ENCODE measurements around the gene ABCC1. TPM values are rescaled to one million over a fixed set of nuclear protein-coding genes. Genes with fewer than 3 reads are reported as not detected.
"Not testable (repeated sequence)": the region's sequence is repeated elsewhere in the genome, so short reads cannot be mapped to it uniquely, and the experiment has no call there.

The ABCC1 gene
- total RNA-seq, 1 donor from 2014 or later, result 21.8 TPM

- no peak for TF ChIP-seq CTCF (IDR thresholded peaks at IDR 0.05; ENCODE audit: unreplicated experiment)
- H3K4me1 Mint-ChIP-seq (ENCODE audit: unreplicated experiment), result no peaks in the 10 kb centered on the region
- DNase-seq (ENCODE audit: low spot score), result no peak
Measured at GRCh38 chr16:16148755-16149154, 199.3 kb downstream of the ABCC1 start.

DNA sequence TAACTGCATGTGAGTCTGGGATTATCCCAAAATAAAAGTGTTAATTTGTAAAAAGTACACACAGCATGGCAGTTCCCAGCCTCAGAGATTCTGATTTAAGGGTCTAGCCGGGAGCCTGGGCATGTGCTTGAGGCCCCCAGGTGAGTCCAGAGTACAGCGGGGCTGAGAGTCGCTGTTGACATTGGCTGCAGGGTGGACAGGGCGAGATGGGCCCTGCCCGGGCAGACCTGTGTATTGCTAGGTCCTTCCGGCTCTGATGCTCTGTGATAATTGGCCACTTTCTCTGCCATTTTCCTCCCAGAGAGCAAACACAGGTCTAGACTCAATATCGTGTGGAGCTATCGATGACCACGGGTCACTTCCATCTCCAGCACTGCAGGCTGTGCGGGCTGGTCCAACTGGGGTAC lies 200.3 kb downstream of the ABCC1 start:
- Mint-ChIP-seq H3K9me3 (ENCODE audit: unreplicated experiment) (no peaks in the 10 kb centered on the region), H3K4me1 (ENCODE audit: unreplicated experiment) (no peaks in the 10 kb centered on the region), H3K4me3 (ENCODE audit: unreplicated experiment) (no peak overlapping the region), H3K36me3 (ENCODE audit: low read depth, unreplicated experiment) (no peaks in the 10 kb centered on the region), H3K27me3 (ENCODE audit: unreplicated experiment) (no peaks in the 10 kb centered on the region), H3K27ac (ENCODE audit: unreplicated experiment) (no peak overlapping the region)
- TF ChIP-seq CTCF (IDR thresholded peaks at IDR 0.05; ENCODE audit: unreplicated experiment), result no peak
- no peak for DNase-seq (ENCODE audit: low spot score)

More at GRCh38 chr16:16148755-16149154, 199.3 kb downstream of the ABCC1 start:
- H3K36me3 Mint-ChIP-seq (ENCODE audit: low read depth, unreplicated experiment), result no peaks in the 10 kb centered on the region
- no peak overlapping the region for H3K4me3 Mint-ChIP-seq (ENCODE audit: unreplicated experiment)
- no peaks in the 10 kb centered on the region for H3K9me3 Mint-ChIP-seq (ENCODE audit: unreplicated experiment)
- no peaks in the 10 kb centered on the region for H3K27me3 Mint-ChIP-seq (ENCODE audit: unreplicated experiment)
- no peak overlapping the region for H3K27ac Mint-ChIP-seq (ENCODE audit: unreplicated experiment)

DNA sequence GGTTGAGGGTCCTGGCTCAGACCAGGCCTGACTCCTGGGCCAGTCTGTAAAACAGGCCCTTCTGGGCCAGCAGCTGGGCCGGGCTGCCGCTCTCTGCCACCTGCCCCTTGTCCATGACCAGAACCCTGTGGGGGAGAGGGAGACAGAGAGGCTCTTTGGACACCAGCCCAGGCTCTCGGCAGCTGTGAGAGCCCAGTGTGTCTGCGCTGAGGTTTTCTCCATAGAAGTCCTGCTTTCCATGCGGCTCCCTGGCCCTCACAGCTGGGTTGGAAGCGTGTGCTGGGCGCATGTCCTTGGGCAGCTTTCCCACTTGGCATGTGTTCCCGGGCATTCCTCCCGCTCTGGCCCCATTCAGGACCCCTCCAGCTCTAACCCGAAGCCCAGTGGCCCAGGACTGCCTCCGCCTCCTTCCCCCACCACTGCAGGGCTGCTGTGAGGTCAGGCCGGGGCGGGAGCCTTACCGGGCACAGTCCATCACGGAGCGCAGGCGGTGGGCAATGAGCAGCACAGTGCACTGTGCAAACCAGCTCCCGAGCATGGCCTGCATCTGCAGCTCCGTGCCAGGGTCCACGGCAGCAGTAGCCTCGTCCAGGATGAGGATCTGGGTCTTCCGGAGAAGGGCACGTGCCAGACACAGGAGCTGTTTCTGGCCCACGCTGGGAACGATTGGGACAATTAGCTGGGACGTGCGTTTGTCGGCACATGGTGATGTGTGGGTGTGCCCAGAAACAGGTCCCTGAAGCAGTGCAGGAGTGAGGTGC lies 200.9 kb downstream of the ABCC1 start:
- no peak for DNase-seq (ENCODE audit: low spot score)
- Mint-ChIP-seq H3K27ac (ENCODE audit: unreplicated experiment) (no peak overlapping the region), H3K4me3 (ENCODE audit: unreplicated experiment) (no peak overlapping the region), H3K4me1 (ENCODE audit: unreplicated experiment) (no peaks in the 10 kb centered on the region), H3K36me3 (ENCODE audit: low read depth, unreplicated experiment) (no peaks in the 10 kb centered on the region), H3K9me3 (ENCODE audit: unreplicated experiment) (no peaks in the 10 kb centered on the region), H3K27me3 (ENCODE audit: unreplicated experiment) (peaks cover 2% of the 10 kb centered on the region)
- no peak for TF ChIP-seq CTCF (IDR thresholded peaks at IDR 0.05; ENCODE audit: unreplicated experiment)

GRCh38 chr16:16150878-16151152 lies 201.4 kb downstream of the ABCC1 start:
- TF ChIP-seq CTCF (IDR thresholded peaks at IDR 0.05; ENCODE audit: unreplicated experiment), result no peak
- Mint-ChIP-seq H3K4me3 (ENCODE audit: unreplicated experiment) (no peak overlapping the region), H3K36me3 (ENCODE audit: low read depth, unreplicated experiment) (no peaks in the 10 kb centered on the region), H3K27ac (ENCODE audit: unreplicated experiment) (no peak overlapping the region), H3K9me3 (ENCODE audit: unreplicated experiment) (no peaks in the 10 kb centered on the region), H3K4me1 (ENCODE audit: unreplicated experiment) (no peaks in the 10 kb centered on the region), H3K27me3 (ENCODE audit: unreplicated experiment) (peaks cover 3% of the 10 kb centered on the region)
- DNase-seq (ENCODE audit: low spot score), result no peak

DNA sequence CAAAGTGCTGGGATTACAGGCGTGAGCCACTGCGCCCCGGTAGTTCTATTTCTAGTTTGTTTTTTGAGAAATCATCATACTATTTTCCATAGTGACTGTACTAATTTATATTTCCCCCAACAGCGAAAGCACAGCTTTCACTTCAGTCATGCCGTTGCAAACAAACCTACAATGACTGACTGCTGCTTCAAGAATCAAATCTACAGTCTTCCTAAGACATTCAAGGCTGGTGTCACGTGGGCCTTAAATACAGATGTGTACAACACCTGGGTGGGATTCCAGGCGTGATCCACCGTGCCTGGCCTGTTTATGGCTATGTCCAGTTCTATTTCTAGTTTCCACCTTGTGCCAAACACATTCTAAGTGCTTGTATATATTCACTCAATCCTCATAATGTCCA lies 201.9 kb downstream of the ABCC1 start:
- H3K4me1 Mint-ChIP-seq (ENCODE audit: unreplicated experiment), result no peaks in the 10 kb centered on the region
- H3K27ac Mint-ChIP-seq (ENCODE audit: unreplicated experiment), result no peak overlapping the region
- H3K36me3 Mint-ChIP-seq (ENCODE audit: low read depth, unreplicated experiment), result no peaks in the 10 kb centered on the region
- H3K27me3 Mint-ChIP-seq (ENCODE audit: unreplicated experiment), result peaks cover 3% of the 10 kb centered on the region
- DNase-seq (ENCODE audit: low spot score), result no peak
- no peaks in the 10 kb centered on the region for H3K9me3 Mint-ChIP-seq (ENCODE audit: unreplicated experiment)
- H3K4me3 Mint-ChIP-seq (ENCODE audit: unreplicated experiment), result no peak overlapping the region
- TF ChIP-seq CTCF (IDR thresholded peaks at IDR 0.05; ENCODE audit: unreplicated experiment), result no peak

DNA sequence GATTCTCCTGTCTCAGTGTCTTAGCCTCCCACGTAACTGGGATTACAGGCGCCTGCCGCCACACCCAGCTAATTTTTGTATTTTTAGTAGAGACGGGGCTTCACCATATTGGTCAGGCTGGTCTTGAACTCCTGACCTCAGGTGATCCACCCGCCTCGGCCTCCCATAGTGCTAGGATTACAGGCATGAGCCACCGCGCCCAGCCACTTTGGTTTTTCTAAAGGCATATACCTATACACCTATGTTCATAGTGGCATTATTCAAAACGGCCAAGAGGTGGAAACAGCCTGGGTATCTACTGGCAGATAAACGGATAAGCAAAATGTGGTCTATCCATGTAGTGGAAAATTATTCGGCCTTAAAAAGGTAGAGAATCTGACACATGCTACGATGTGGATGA lies 203.6 kb downstream of the ABCC1 start:
- not testable (repeated sequence) for H3K4me3 Mint-ChIP-seq (ENCODE audit: unreplicated experiment); H3K27ac Mint-ChIP-seq (ENCODE audit: unreplicated experiment); H3K36me3 Mint-ChIP-seq (ENCODE audit: low read depth, unreplicated experiment); DNase-seq (ENCODE audit: low spot score); H3K9me3 Mint-ChIP-seq (ENCODE audit: unreplicated experiment); H3K4me1 Mint-ChIP-seq (ENCODE audit: unreplicated experiment); H3K27me3 Mint-ChIP-seq (ENCODE audit: unreplicated experiment)

All from endothelial cell (in vitro differentiated cells).